8988T (cell line): ENCODE data around the gene NFIA.
A peak's percentile ranks its signal among the peaks of the same experiment; 100 is the strongest.
"Not testable (repeated sequence)": the region's sequence is repeated elsewhere in the genome, so short reads cannot be mapped to it uniquely, and the experiment has no call there.

ENCODE experiments used
- DNase-seq: peaks from one replicate; pipeline ENCODE4 v3.0.0; 2011

Gene NFIA

GRCh38 chr1:61061601-61062000 lies 20.8 kb upstream of the NFIA start:
- not testable (repeated sequence) for DNase-seq

DNA sequence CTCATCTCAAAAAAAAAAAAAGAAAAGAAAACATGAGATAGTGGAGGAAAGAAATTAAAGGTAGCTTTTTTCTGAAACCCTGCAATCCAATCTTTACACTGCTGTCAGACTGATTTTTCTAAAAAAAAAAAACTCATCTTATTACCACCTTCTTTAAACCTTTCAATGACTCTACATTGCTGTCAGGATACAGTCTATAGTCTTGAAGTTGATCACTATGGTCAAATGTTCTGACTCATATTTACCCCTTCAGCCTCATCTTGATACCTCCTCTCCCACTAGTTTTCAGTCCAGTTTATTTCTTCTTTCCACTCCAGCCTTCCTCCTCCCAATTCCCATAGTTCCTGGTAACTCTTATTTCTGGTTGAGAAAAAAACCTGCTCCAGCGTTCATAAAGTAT lies 17.7 kb upstream of the NFIA start:
- DNase-seq: no peak

DNA sequence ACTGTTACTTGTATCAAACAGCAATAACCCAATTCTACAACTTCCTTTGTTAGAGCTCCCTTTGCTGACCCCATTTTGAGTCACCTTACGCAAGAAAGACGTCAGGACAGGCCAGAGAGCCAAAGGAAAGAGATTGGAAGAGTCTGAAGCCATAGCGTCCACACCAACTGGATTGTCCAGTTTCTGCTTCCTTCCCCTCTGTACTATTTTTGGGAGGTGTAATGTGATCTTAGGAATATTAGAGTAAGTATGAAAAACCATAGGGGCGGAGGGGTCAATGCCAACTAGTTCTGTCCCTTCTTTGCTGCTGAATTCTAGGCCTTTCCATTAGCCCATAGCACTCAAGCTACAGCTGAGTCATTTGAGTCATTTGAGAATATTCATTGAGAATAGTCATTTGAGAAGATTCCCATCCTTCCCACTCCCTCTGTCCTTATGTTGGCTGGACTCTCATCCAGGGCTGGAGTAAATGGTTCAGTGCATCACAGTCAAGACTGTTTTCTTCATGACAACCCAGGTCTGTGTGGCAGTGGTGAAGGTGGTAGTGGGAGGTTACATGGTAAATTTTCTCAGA lies 14.8 kb upstream of the NFIA start:
- no peak for DNase-seq

GRCh38 chr1:61070054-61070453 lies 12.3 kb upstream of the NFIA start:
- no peak for DNase-seq

- no peak for DNase-seq
These were observed 10.9 kb upstream of the NFIA start for GRCh38 chr1:61071205-61072130.

DNA sequence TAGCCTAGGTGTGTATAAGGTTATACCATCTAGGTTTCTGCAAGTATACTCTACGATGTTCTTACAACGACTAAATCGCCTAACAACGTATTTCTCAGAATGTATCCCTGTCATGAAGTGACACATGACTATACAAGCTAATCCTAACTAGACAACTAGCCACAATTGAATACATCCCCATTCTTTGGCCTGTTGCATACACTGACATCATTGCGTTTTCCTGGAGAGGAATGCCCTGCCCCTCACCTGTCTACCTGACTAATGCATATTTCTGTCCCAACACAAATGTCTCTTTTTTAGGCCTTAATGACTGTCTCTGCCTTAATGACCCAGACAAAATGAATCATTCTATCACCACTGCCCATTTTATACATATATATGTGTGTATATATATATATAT lies 8.5 kb upstream of the NFIA start:
- no peak for DNase-seq

DNA sequence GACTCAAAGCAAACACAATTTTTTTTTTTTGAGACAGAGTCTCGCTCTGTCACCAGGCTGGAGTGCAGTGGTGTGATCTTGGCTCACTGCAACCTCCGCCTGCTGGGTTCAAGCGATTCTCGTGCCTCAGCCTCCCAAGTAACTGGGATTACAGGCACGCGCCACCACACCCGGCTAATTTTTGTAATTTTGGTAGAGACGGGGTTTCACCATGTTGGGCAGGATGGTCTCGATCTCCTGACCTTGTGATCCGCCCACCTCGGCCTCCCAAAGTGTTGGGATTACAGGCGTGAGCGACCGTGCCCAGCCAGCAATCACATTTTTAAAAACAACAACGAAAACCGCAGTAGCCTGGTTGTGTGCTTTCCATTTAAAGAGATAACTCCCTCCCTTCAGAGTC lies 6.5 kb upstream of the NFIA start:
- DNase-seq: not testable (repeated sequence)

- DNase-seq: no peak
These were observed 5.4 kb upstream of the NFIA start for GRCh38 chr1:61076728-61077675.

GRCh38 chr1:61077676-61078541 lies 4.5 kb upstream of the NFIA start:
- peak; percentile 57 for DNase-seq

GRCh38 chr1:61078618-61079295 lies 3.6 kb upstream of the NFIA start:
- no peak for DNase-seq

GRCh38 chr1:61079296-61079897 lies 3.0 kb upstream of the NFIA start:
- no peak for DNase-seq

DNA sequence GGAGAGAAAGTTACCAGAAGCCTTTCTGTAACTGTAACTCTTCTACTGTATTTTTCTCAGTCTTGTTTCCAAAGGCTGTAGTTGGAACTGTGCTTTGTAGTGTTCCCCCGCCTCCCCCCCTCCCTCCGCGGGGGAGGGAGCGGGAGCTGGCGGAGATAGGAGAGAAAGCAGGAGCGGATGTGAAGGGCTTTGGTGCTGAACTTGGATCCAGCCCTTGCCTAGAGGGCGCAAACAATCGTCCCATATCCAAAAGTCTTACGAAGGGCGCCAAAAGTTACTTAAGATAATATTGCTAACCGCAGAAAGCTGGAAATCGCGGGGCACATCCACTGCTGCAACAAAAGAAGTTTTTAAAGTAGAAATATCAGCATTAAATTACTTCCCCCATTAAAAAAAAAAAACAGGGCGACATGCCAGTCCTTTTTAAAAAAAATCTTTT lies 2.4 kb upstream of the NFIA start:
- no peak for DNase-seq

GRCh38 chr1:61080413-61081143 lies 1.8 kb upstream of the NFIA start:
- no peak for DNase-seq

DNA sequence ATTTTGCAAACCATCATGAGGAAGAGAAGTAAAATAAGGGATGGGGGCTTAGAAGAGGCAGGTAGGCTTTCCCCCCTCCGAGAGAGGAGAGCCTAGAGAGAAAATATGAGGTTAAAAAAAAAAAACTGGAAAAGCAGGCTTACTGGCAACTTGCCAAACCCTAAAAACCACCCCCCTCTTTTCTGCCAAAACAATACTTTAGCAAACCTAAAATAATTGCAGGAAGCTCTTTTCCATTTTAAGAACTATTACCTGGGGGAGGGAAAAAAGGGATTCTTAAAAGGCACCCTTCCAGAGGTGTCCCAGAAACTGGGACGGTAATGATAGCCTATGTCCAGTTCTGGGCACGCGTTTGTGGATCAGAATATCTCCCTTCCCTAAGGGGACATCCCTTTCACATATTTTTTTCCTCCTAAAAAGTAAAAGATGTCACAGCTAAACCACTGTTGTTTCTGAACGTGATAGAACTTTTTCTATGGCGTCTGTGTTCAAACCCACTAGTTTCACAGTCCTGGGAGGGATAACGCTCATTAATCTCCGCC lies 1.1 kb upstream of the NFIA start:
- no peak for DNase-seq

GRCh38 chr1:61081686-61082310 lies 563 bp upstream of the NFIA start:
- no peak for DNase-seq

- DNase-seq: no peak
These were observed 849 bp downstream of the NFIA start for GRCh38 chr1:61083013-61083806.

- no peak for DNase-seq
These were observed 1.6 kb downstream of the NFIA start for GRCh38 chr1:61083807-61084440.

DNA sequence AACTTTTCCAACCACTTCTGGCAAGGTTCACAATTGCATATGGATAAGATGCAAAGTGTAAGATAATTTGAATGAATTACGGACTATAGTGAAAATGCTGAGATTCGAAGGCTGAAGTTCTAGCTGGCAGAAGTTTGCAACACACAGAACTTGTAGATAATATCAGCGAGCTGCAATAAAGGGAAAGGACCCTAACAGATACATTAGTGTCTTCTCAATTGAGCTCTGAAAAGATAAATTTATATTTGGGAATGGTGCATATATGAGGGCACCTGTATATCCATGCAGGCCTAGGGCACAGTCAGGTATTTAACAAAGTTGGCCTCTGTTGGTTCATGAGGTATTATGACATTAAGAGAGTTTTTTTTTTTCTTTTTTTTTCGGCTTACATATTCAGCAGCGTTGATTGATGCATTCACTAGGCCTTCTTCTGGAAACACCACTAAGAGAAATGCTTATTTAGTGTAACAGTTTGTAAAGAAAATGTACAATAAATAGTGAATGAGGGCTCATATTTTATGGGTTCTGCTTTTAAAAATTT lies 2.2 kb downstream of the NFIA start:
- no peak for DNase-seq
